ENCODE measurements around the gene NDST1. TPM values are rescaled to one million over a fixed set of nuclear protein-coding genes. Genes with fewer than 3 reads are reported as not detected.

NDST1 gene
- total RNA-seq, 2 donors from 2014 or later = 37.6 to 56.0 TPM

- H3K36me3 ChIP-seq (replicated peaks in 1 of 2; ENCODE audit: insufficient read depth in 1 of 2, low read depth in 2 of 2) = no peaks in the 10 kb centered on the region
- H3K4me1 ChIP-seq = peaks cover 24% of the 10 kb centered on the region
- no peaks in the 10 kb centered on the region for H3K27me3 ChIP-seq
- H3K4me3 ChIP-seq = no peak overlapping the region
- 94 to 96% methylated on average over 3 of the region's 3 CpGs for WGBS, 2 donors
- H3K27ac ChIP-seq = no peak overlapping the region
- no peaks in the 10 kb centered on the region for H3K9me3 ChIP-seq
- DNase-seq (no peak), ATAC-seq (no peak)
- intact Hi-C loops (cut with DNase I) = no loop called here
- TF ChIP-seq CTCF (IDR thresholded peaks at IDR 0.05) = no peak
- TF ChIP-seq POLR2A (IDR thresholded peaks at IDR 0.05) = no peak
Measured at GRCh38 chr5:150580917-150581316, 73.0 kb downstream of the NDST1 start.

- H3K27me3 ChIP-seq = no peaks in the 10 kb centered on the region
- no peak for TF ChIP-seq POLR2A (IDR thresholded peaks at IDR 0.05)
- TF ChIP-seq CTCF (IDR thresholded peaks at IDR 0.05) = no peak
- peaks cover 26% of the 10 kb centered on the region for H3K4me1 ChIP-seq
- no peaks in the 10 kb centered on the region for H3K9me3 ChIP-seq
- H3K27ac ChIP-seq = peak overlapping the region in 3 of 4 donors; percentile 28 to 60 (median 51)
- intact Hi-C loops (cut with DNase I) = no loop called here
- 20 to 27% methylated on average over 10 to 19 of the region's 19 CpGs for WGBS, 2 donors
- ATAC-seq (peak; percentile 77), DNase-seq (peak; percentile 73 to 93 (median 87))
- H3K4me3 ChIP-seq = no peak overlapping the region
- H3K36me3 ChIP-seq (replicated peaks in 1 of 2; ENCODE audit: insufficient read depth in 1 of 2, low read depth in 2 of 2) = no peaks in the 10 kb centered on the region
Measured at GRCh38 chr5:150582241-150583109, 74.5 kb downstream of the NDST1 start.

GRCh38 chr5:150583541-150584225, 75.8 kb downstream of the NDST1 start:
- Histone ChIP-seq H3K36me3 (replicated peaks in 1 of 2; ENCODE audit: insufficient read depth in 1 of 2, low read depth in 2 of 2) (no peaks in the 10 kb centered on the region), H3K9me3 (no peaks in the 10 kb centered on the region), H3K27me3 (no peaks in the 10 kb centered on the region), H3K4me3 (no peak overlapping the region), H3K27ac (no peak overlapping the region), H3K4me1 (peaks cover 26% of the 10 kb centered on the region)
- no peak for ATAC-seq
- TF ChIP-seq POLR2A (IDR thresholded peaks at IDR 0.05) (no peak), CTCF (IDR thresholded peaks at IDR 0.05) (no peak)
- intact Hi-C loops (cut with DNase I) = no loop called here
- 69 to 92% methylated on average over 7 to 9 of the region's 9 CpGs for WGBS, 2 donors
- DNase-seq = no peak

GRCh38 chr5:150584556-150585335, 76.8 kb downstream of the NDST1 start:
- peaks cover 31% of the 10 kb centered on the region for H3K4me1 ChIP-seq
- no peak for DNase-seq
- no peaks in the 10 kb centered on the region for H3K9me3 ChIP-seq
- 91 to 92% methylated on average over 12 of the region's 12 CpGs for WGBS, 2 donors
- no peaks in the 10 kb centered on the region for H3K36me3 ChIP-seq (replicated peaks in 1 of 2; ENCODE audit: insufficient read depth in 1 of 2, low read depth in 2 of 2)
- no peak overlapping the region for H3K4me3 ChIP-seq
- H3K27ac ChIP-seq = no peak overlapping the region
- H3K27me3 ChIP-seq = no peaks in the 10 kb centered on the region
- no peak for ATAC-seq
- TF ChIP-seq CTCF (IDR thresholded peaks at IDR 0.05) = no peak
- TF ChIP-seq POLR2A (IDR thresholded peaks at IDR 0.05) = no peak
- intact Hi-C loops (cut with DNase I) = no loop called here
